Aorta (tissue), 5 donors: ENCODE data around the gene USP3. TPM values are rescaled to one million over a fixed set of nuclear protein-coding genes. Genes with fewer than 3 reads are reported as not detected.

Experiments
- ATAC-seq: fragments of 200-7000 bp; cut with Tn5 transposase; one replicate; pipeline ENCODE4 v1.9.1; 2022; ENCODE audit warnings: moderate library complexity; ENCODE audit not compliant: low FRiP score
- DNase-seq, 2 donors: peaks; one replicate each; pipeline ENCODE4 v3.0.0-alpha.2; 2020
- H3K27ac ChIP-seq, 2 donors: one replicate each; pipeline ENCODE4 v1.5.1; 2013; ENCODE audit warnings: low read length in 2 of 2, mild to moderate bottlenecking in 2 of 2, moderate library complexity in 2 of 2, control low read depth in 1 of 2, inconsistent platforms in 1 of 2, low read depth in 1 of 2
- H3K27me3 ChIP-seq, 2 donors: one replicate each; pipeline ENCODE4 v1.6.1; 2013; ENCODE audit warnings: control low read depth in 1 of 2, low read length in 1 of 2, mild to moderate bottlenecking in 1 of 2, moderate library complexity in 1 of 2; ENCODE audit not compliant: insufficient read depth in 2 of 2, control insufficient read depth in 1 of 2
- H3K36me3 ChIP-seq, 2 donors: one replicate each; pipeline ENCODE4 v1.6.1; 2013; ENCODE audit warnings: control low read depth in 1 of 2, low read length in 1 of 2, mild to moderate bottlenecking in 1 of 2; ENCODE audit not compliant: insufficient read depth in 2 of 2, control insufficient read depth in 1 of 2
- H3K4me1 ChIP-seq, 2 donors: one replicate each; pipeline ENCODE4 v1.6.1; 2013; ENCODE audit warnings: low read length in 2 of 2, control low read depth in 1 of 2, mild to moderate bottlenecking in 1 of 2, moderate library complexity in 1 of 2; ENCODE audit not compliant: insufficient read depth in 2 of 2, control insufficient read depth in 1 of 2
- H3K4me3 ChIP-seq, 2 donors: one replicate each; pipeline ENCODE4 v1.5.1; 2013; ENCODE audit warnings: low read length in 2 of 2, control low read depth in 1 of 2, mild to moderate bottlenecking in 1 of 2
- H3K9me3 ChIP-seq: one replicate; pipeline ENCODE4 v1.6.1; 2013; ENCODE audit warnings: mild to moderate bottlenecking, low read length; ENCODE audit not compliant: control insufficient read depth
- WGBS, 2 donors: extraction: QIAGEN DNeasy Blood & Tissue Kit; methylation state at CpG; one replicate each; pipeline ENCODE4 v1.1.7; 2013; 5-methylcytosine and 5-hydroxymethylcytosine counted together
- intact Hi-C, 2 donors: fragments of 100-400 bp; cut with DNase I; formaldehyde crosslinking; loops; one replicate each; pipeline versions ENCODE4 v1.14.2 to v1.15.0; 2022
- polyA plus RNA-seq, 2 donors: library from polyadenylated mRNA; stranded (reverse); fragments of 200-250 nt; gene quantifications; one replicate each; pipeline ENCODE4 v1.2.3, GENCODE V29; 2013
- total RNA-seq, 2 donors: library from RNA; stranded (reverse); fragmentation: NEBNext Ultra II Directional; extraction: Animal tissue kit (Norgen Biotek cat#: 25700); gene quantifications; one replicate each; pipeline ENCODE4 v1.2.1, GENCODE V29; 2021
- donor health status: healthy with polysubstance abuse.
- donor health status: Bipolar disorder and iron deficiency.
- donor health status: DM: no; HTN: no; CAD: no.
- donor health status: DM: no; HTN: no; CAD: no.
- donor health status: DM: yes; HTN: yes; CAD: no.

Gene USP3
- total and polyA plus RNA-seq, 4 donors = 16.3 to 60.0 (median 37.9) TPM

- intact Hi-C loops = no loop called here
- no peaks in the 10 kb centered on the region for H3K27me3 ChIP-seq
- WGBS, 2 donors = 96 to 97% methylated on average over 6 of the region's 6 CpGs
- H3K9me3 ChIP-seq = no peaks in the 10 kb centered on the region
- ATAC-seq = no peak
- H3K4me3 ChIP-seq = no peak overlapping the region
- no peaks in the 10 kb centered on the region for H3K36me3 ChIP-seq
- peaks cover 1 to 4% of the 10 kb centered on the region in 2 donors for H3K4me1 ChIP-seq
- no peak overlapping the region for H3K27ac ChIP-seq
- DNase-seq = no peak
These were observed 5.2 kb upstream of the USP3 start for GRCh38 chr15:63499175-63499549.

- Histone ChIP-seq H3K27ac (no peak overlapping the region), H3K4me1 (peaks cover 1 to 4% of the 10 kb centered on the region in 2 donors), H3K4me3 (no peak overlapping the region), H3K27me3 (no peaks in the 10 kb centered on the region), H3K36me3 (no peaks in the 10 kb centered on the region), H3K9me3 (no peaks in the 10 kb centered on the region)
- DNase-seq (no peak), ATAC-seq (no peak)
- 94 to 97% methylated on average over 4 of the region's 4 CpGs for WGBS, 2 donors
- intact Hi-C loops = loop anchor here (5.0 to 10.0 kb wide), 2 partner anchors 55 to 98 kb away; partner anchors contain the start of gene FBXL22 (in 2 of the 2)
These were observed 4.8 kb upstream of the USP3 start for GRCh38 chr15:63499611-63500010.

GRCh38 chr15:63500265-63501250, 3.8 kb upstream of the USP3 start:
- Histone ChIP-seq H3K4me1 (peaks cover 1 to 4% of the 10 kb centered on the region in 2 donors), H3K36me3 (no peaks in the 10 kb centered on the region), H3K4me3 (no peak overlapping the region), H3K27ac (peak overlapping the region in 1 of 2 donors; percentile 34), H3K27me3 (no peaks in the 10 kb centered on the region), H3K9me3 (no peaks in the 10 kb centered on the region)
- intact Hi-C loops = loop anchor here (5.0 to 10.0 kb wide), 2 partner anchors 54 to 97 kb away; partner anchors contain the start of gene FBXL22 (in 2 of the 2)
- ATAC-seq (no peak), DNase-seq (no peak)
- WGBS, 2 donors = 70 to 74% methylated on average over 8 of the region's 8 CpGs

- H3K4me1 ChIP-seq = peaks cover 1 to 4% of the 10 kb centered on the region in 2 donors
- WGBS, 2 donors = 1 to 2% methylated on average over 21 of the region's 21 CpGs
- intact Hi-C loops = loop anchor here (5.0 to 10.0 kb wide), 2 partner anchors 53 to 96 kb away; partner anchors contain the start of gene FBXL22 (in 2 of the 2)
These were observed 2.9 kb upstream of the USP3 start for GRCh38 chr15:63501256-63502089.

GRCh38 chr15:63502137-63502766, 2.1 kb upstream of the USP3 start:
- DNase-seq (no peak), ATAC-seq (no peak)
- Histone ChIP-seq H3K27me3 (no peaks in the 10 kb centered on the region), H3K36me3 (no peaks in the 10 kb centered on the region), H3K4me3 (no peak overlapping the region), H3K27ac (peak overlapping the region; percentile 57 to 68), H3K9me3 (no peaks in the 10 kb centered on the region), H3K4me1 (peaks cover 1 to 4% of the 10 kb centered on the region in 2 donors)
- intact Hi-C loops = loop anchor here (5.0 to 10.0 kb wide), 2 partner anchors 53 to 95 kb away; partner anchors contain the start of gene FBXL22 (in 2 of the 2)
- WGBS, 2 donors = 82 to 87% methylated on average over 15 of the region's 15 CpGs

More at GRCh38 chr15:63501256-63502089, 2.9 kb upstream of the USP3 start:
- Histone ChIP-seq H3K9me3 (no peaks in the 10 kb centered on the region), H3K27me3 (no peaks in the 10 kb centered on the region), H3K4me3 (peak overlapping the region in 1 of 2 donors; percentile 41), H3K36me3 (no peaks in the 10 kb centered on the region), H3K27ac (peak overlapping the region; percentile 61 to 68)
- DNase-seq (peak; percentile 93 to 95), ATAC-seq (peak; percentile 28)

GRCh38 chr15:63502843-63503738, 1.3 kb upstream of the USP3 start:
- intact Hi-C loops = loop anchor here (5.0 to 10.0 kb wide), 2 partner anchors 52 to 94 kb away; partner anchors contain the start of gene FBXL22 (in 2 of the 2)
- WGBS, 2 donors = 65 to 67% methylated on average over 34 of the region's 34 CpGs
- H3K4me3 ChIP-seq = peak overlapping the region in 1 of 2 donors; percentile 13
- no peaks in the 10 kb centered on the region for H3K9me3 ChIP-seq
- peaks cover 1 to 4% of the 10 kb centered on the region in 2 donors for H3K4me1 ChIP-seq
- DNase-seq = peak; percentile 92 to 94
- peak; percentile 67 for ATAC-seq
- H3K27ac ChIP-seq = peak overlapping the region; percentile 81 to 92
- no peaks in the 10 kb centered on the region for H3K27me3 ChIP-seq
- no peaks in the 10 kb centered on the region for H3K36me3 ChIP-seq

GRCh38 chr15:63503739-63504246, 600 bp upstream of the USP3 start:
- Histone ChIP-seq H3K4me1 (peaks cover 1 to 4% of the 10 kb centered on the region in 2 donors), H3K9me3 (no peaks in the 10 kb centered on the region), H3K27me3 (no peaks in the 10 kb centered on the region), H3K27ac (peak overlapping the region; percentile 81 to 92), H3K4me3 (peak overlapping the region; percentile 13 to 76), H3K36me3 (no peaks in the 10 kb centered on the region)
- 1% methylated on average over 28 of the region's 28 CpGs for WGBS, 2 donors
- peak; percentile 71 for ATAC-seq
- intact Hi-C loops = loop anchor here (5.0 to 10.0 kb wide), 2 partner anchors 51 to 94 kb away; partner anchors contain the start of gene FBXL22 (in 2 of the 2)
- DNase-seq = peak; percentile 80 to 87
